Endothelial cell of umbilical vein (primary cell): ENCODE results near the gene MVB12B. TPM values are rescaled to one million over a fixed set of nuclear protein-coding genes. Genes with fewer than 3 reads are reported as not detected.

ENCODE experiments used
- BruUV-seq: library from RNA; stranded (reverse); fragments of 400-500 nt; replicated peaks from 2 replicates; lab custom pipeline; 2021; lab: Mats Ljungman, UMichigan
- CTCF ChIA-PET: fragments of 300-600, 350-600 bp; sonication (Branson Sonifier 250); formaldehyde crosslinking; loops from one replicate; lab custom pipeline; 2021; ENCODE audit warnings: antibody characterized with exemption, inconsistent platforms; lab: Charles Lee
- POLR2A ChIA-PET: fragments of 300-600, 350-600 bp; sonication (Branson Sonifier 250); formaldehyde crosslinking; loops from one replicate; lab custom pipeline; 2021; ENCODE audit warnings: antibody characterized with exemption, inconsistent platforms; lab: Charles Lee
- DNase-seq: peaks from one replicate; pipeline ENCODE4 v3.0.0-alpha.2; 2011; ENCODE audit warnings: low read depth, low spot score
- FAIRE-seq: peaks from 2 replicates; lab custom pipeline; 2011; peaks lifted over from hg19 to GRCh38; lab: Jason Lieb, UNC
- H2AFZ ChIP-seq: 2 replicates; pipeline ENCODE4 v1.6.0; 2012; ENCODE audit warnings: low read depth, low read length, control low read depth, inconsistent platforms
- H3K27ac ChIP-seq: 2 replicates; pipeline ENCODE4 v1.5.1; 2011; ENCODE audit warnings: low read depth, mild to moderate bottlenecking, control low read depth, low read length, moderate library complexity; ENCODE audit not compliant: insufficient read depth
- H3K27me3 ChIP-seq, 2 experiments: 2 replicates each; pipeline versions ENCODE4 v1.6.0 to v1.6.1; 2011; ENCODE audit warnings: low read length in 2 of 2, mixed read lengths in 1 of 2; ENCODE audit not compliant: control insufficient read depth in 2 of 2, insufficient read depth in 2 of 2
- H3K36me3 ChIP-seq, 2 experiments: 2 replicates in 1 of 2; 3 replicates in 1 of 2; pipeline ENCODE4 v1.5.1; 2011; ENCODE audit warnings: low read length in 2 of 2, mild to moderate bottlenecking in 1 of 2, moderate library complexity in 1 of 2; ENCODE audit not compliant: control insufficient read depth in 2 of 2, insufficient read depth in 2 of 2; ENCODE audit errors: extremely low read depth in 1 of 2
- H3K4me1 ChIP-seq: 3 replicates; pipeline ENCODE4 v1.5.1; 2011; ENCODE audit warnings: mild to moderate bottlenecking, low read length; ENCODE audit not compliant: control insufficient read depth, insufficient read depth; ENCODE audit errors: extremely low read depth
- H3K4me2 ChIP-seq: 2 replicates; pipeline ENCODE4 v1.6.1; 2011; ENCODE audit warnings: low read length, control low read depth, mixed read lengths; ENCODE audit not compliant: insufficient read depth
- H3K4me3 ChIP-seq, 3 experiments: fragments of 200-600 bp in 1 of 3; sonication (generic), shearing (Covaris generic) in 1 of 3; replicated peaks in 1 of 3; 2 replicates each; pipeline ENCODE4 v1.5.1; 2011 to 2016; ENCODE audit warnings: control low read depth in 3 of 3, low read length in 3 of 3, mild to moderate bottlenecking in 2 of 3, inconsistent platforms in 1 of 3, low read depth in 1 of 3, moderate library complexity in 1 of 3; ENCODE audit not compliant: insufficient read depth in 1 of 3
- H3K79me2 ChIP-seq: 2 replicates; pipeline ENCODE4 v1.6.0; 2012; ENCODE audit warnings: low read length, inconsistent platforms; ENCODE audit not compliant: control insufficient read depth, insufficient read depth
- H3K9ac ChIP-seq: replicated peaks from 2 replicates; pipeline ENCODE3; 2011; ENCODE audit warnings: low read length, control low read depth; ENCODE audit not compliant: insufficient read depth; ENCODE audit errors: extremely low read depth
- H3K9me1 ChIP-seq: replicated peaks from 3 replicates; pipeline ENCODE4 v1.6.0; 2011; ENCODE audit warnings: mild to moderate bottlenecking, low read length; ENCODE audit not compliant: control insufficient read depth, insufficient read depth; ENCODE audit errors: extremely low read depth
- H3K9me3 ChIP-seq: replicated peaks from 2 replicates; pipeline ENCODE4 v1.5.1; 2012; ENCODE audit warnings: low read length, inconsistent platforms; ENCODE audit not compliant: control insufficient read depth, insufficient read depth
- H4K20me1 ChIP-seq: replicated peaks from 2 replicates; pipeline ENCODE3; 2011; ENCODE audit warnings: mild to moderate bottlenecking, low read length; ENCODE audit not compliant: control insufficient read depth, insufficient read depth; ENCODE audit errors: extremely low read depth
- CTCF ChIP-seq, 2 donors: IDR thresholded peaks; 1 replicate in 1 of 2; 2 replicates in 1 of 2; pipeline ENCODE4 v1.5.1; 2011; ENCODE audit warnings: low read length in 2 of 2, mild to moderate bottlenecking in 2 of 2, moderate library complexity in 2 of 2, control low read depth in 1 of 2, inconsistent platforms in 1 of 2, low read depth in 1 of 2; ENCODE audit not compliant: insufficient read depth in 1 of 2; ENCODE audit errors: extremely low read depth in 1 of 2
- EZH2 ChIP-seq: IDR thresholded peaks from 2 replicates; pipeline ENCODE4 v1.6.1; 2012; ENCODE audit warnings: borderline replicate concordance, low read depth, mild to moderate bottlenecking, moderate library complexity, low read length, inconsistent platforms; ENCODE audit not compliant: severe bottlenecking
- FOS ChIP-seq: IDR thresholded peaks from 2 replicates; pipeline ENCODE4 v1.6.1; 2011; ENCODE audit warnings: mild to moderate bottlenecking, low read length, moderate library complexity, borderline replicate concordance; ENCODE audit not compliant: insufficient read depth
- GATA2 ChIP-seq: IDR thresholded peaks from 2 replicates; pipeline ENCODE4 v1.7.0; 2011; ENCODE audit warnings: low read depth, mild to moderate bottlenecking, moderate library complexity, mixed read lengths, low read length; ENCODE audit not compliant: insufficient read length, insufficient read depth
- JUN ChIP-seq: IDR thresholded peaks from 2 replicates; pipeline ENCODE4 v1.6.1; 2011; ENCODE audit warnings: borderline replicate concordance, low read depth; ENCODE audit not compliant: insufficient read length, insufficient read depth
- MAX ChIP-seq: IDR thresholded peaks from 2 replicates; pipeline ENCODE4 v1.6.1; 2011; ENCODE audit not compliant: insufficient read depth, insufficient read length
- MYC ChIP-seq: IDR thresholded peaks from one replicate; pipeline ENCODE4 v1.6.1; 2011; ENCODE audit warnings: mild to moderate bottlenecking, low read depth, low read length
- POLR2A ChIP-seq: IDR thresholded peaks from 2 replicates; pipeline ENCODE4 v1.6.1; 2012; ENCODE audit warnings: low read depth, mild to moderate bottlenecking, control low read depth, low read length
- POLR2AphosphoS5 ChIP-seq: IDR thresholded peaks from 2 replicates; pipeline ENCODE4 v1.6.1; 2012; ENCODE audit warnings: low read depth, mild to moderate bottlenecking, control low read depth, low read length, moderate library complexity; ENCODE audit not compliant: insufficient read depth
- dilution Hi-C: fragments of 300-500 bp; cut with MboI; formaldehyde crosslinking; loops from one replicate; pipeline ENCODE4 v1.15.0; 2019; ENCODE audit warnings: low sequenced_read_pairs; ENCODE audit not compliant: extremely low pct_ligation_motif_present
- intact Hi-C: fragments of 100-400 bp; cut with micrococcal nuclease; formaldehyde crosslinking; loops from one replicate; pipeline ENCODE4 v1.10.0; 2022
- polyA plus RNA-seq, 4 experiments: library from polyadenylated mRNA; depleted of rRNA in 3 of 4; stranded (reverse) in 3 of 4; unstranded in 1 of 4; fragments of >200 nt; gene quantifications; 2 replicates each; pipeline versions ENCODE4 v1.2.1 to v1.2.3, GENCODE V29; 2011 to 2012; ENCODE audit warnings: missing spikeins in 1 of 4
- total RNA-seq: library from RNA; stranded (reverse); gene quantifications from 2 replicates; pipeline ENCODE4 v1.2.3, GENCODE V29; 2021

The MVB12B gene
- total and polyA plus RNA-seq, 2 donors (not counting 3 experiments of a cell fraction or from before 2014, with no cell fraction given): 6.6 to 17.3 TPM

GRCh38 chr9:126487856-126488255 is 161.2 kb downstream of the MVB12B start:
- dilution Hi-C loops: no loop called here
- H2AFZ ChIP-seq: no peak overlapping the region
- H3K27ac ChIP-seq: no peak overlapping the region
- H3K9ac ChIP-seq: no peak overlapping the region
- H3K4me1 ChIP-seq: no peaks in the 10 kb centered on the region
- DNase-seq: no peak
- BruUV-seq: no TSS peak
- intact Hi-C loops: no loop called here
- no peaks in the 10 kb centered on the region for H3K9me3 ChIP-seq
- H3K9me1 ChIP-seq: no peaks in the 10 kb centered on the region
- H3K4me3 ChIP-seq: no peak overlapping the region
- no peak overlapping the region for H3K4me2 ChIP-seq
- H4K20me1 ChIP-seq: no peaks in the 10 kb centered on the region
- H3K36me3 ChIP-seq: peaks cover 0 to 5% of the 10 kb centered on the region in 2 experiments
- FAIRE-seq: no peak
- CTCF ChIA-PET: no interaction called here
- POLR2A ChIA-PET: no interaction called here
- no peaks in the 10 kb centered on the region for H3K79me2 ChIP-seq
- TF ChIP-seq EZH2: no peak
- no peak for TF ChIP-seq JUN
- TF ChIP-seq MAX: no peak
- no peak for TF ChIP-seq FOS
- no peak for TF ChIP-seq CTCF (IDR thresholded peaks at IDR 0.05; ENCODE audit: extremely low read depth in 1 of 2, insufficient read depth in 1 of 2, low read depth in 1 of 2, low read length in 2 of 2)
- TF ChIP-seq POLR2AphosphoS5: no peak
- no peak for TF ChIP-seq POLR2A
- no peak for TF ChIP-seq MYC
- no peak for TF ChIP-seq GATA2
- H3K27me3 ChIP-seq: no peaks in the 10 kb centered on the region
